Esophagus (tissue), 2 donors: Measurements from ENCODE around the gene PRR35. TPM values are rescaled to one million over a fixed set of nuclear protein-coding genes. Genes with fewer than 3 reads are reported as not detected.

ENCODE experiments used
- H3K27ac ChIP-seq, 2 donors: one replicate each; pipeline ENCODE4 v1.5.1; 2013; ENCODE audit warnings: low read depth in 2 of 2, mild to moderate bottlenecking in 2 of 2, inconsistent platforms in 1 of 2, low read length in 1 of 2, moderate library complexity in 1 of 2
- H3K27me3 ChIP-seq, 2 donors: one replicate each; pipeline ENCODE4 v1.6.1; 2013; ENCODE audit warnings: low read length in 2 of 2, control low read depth in 1 of 2, mild to moderate bottlenecking in 1 of 2; ENCODE audit not compliant: insufficient read depth in 2 of 2, control insufficient read depth in 1 of 2
- H3K36me3 ChIP-seq, 2 donors: one replicate each; pipeline ENCODE4 v1.6.1; 2013; ENCODE audit warnings: low read length in 1 of 2; ENCODE audit not compliant: control insufficient read depth in 2 of 2, insufficient read depth in 2 of 2
- H3K4me1 ChIP-seq, 2 donors: one replicate each; pipeline ENCODE4 v1.6.1; 2013; ENCODE audit warnings: low read length in 1 of 2; ENCODE audit not compliant: control insufficient read depth in 2 of 2, insufficient read depth in 2 of 2
- H3K4me3 ChIP-seq, 2 donors: one replicate each; pipeline ENCODE4 v1.5.1; 2013; ENCODE audit warnings: low read length in 2 of 2, mild to moderate bottlenecking in 2 of 2, low read depth in 1 of 2, moderate library complexity in 1 of 2
- H3K9me3 ChIP-seq, 2 donors: one replicate each; pipeline ENCODE4 v1.6.1; 2013; ENCODE audit warnings: mild to moderate bottlenecking in 2 of 2, low read depth in 1 of 2, low read length in 1 of 2, moderate library complexity in 1 of 2; ENCODE audit not compliant: control insufficient read depth in 2 of 2, insufficient read depth in 1 of 2
- WGBS, 2 donors: extraction: QIAGEN DNeasy Blood & Tissue Kit; methylation state at CpG; one replicate each; pipeline ENCODE4 v1.1.7; 2013; 5-methylcytosine and 5-hydroxymethylcytosine counted together
- polyA plus RNA-seq, 2 donors: library from polyadenylated mRNA; stranded (reverse); fragments of 200-250 nt; gene quantifications; one replicate each; pipeline ENCODE4 v1.2.3, GENCODE V29; 2013
- donor health status: healthy with polysubstance abuse.
- donor health status: Bipolar disorder and iron deficiency.

PRR35 gene
- polyA plus RNA-seq, 2 donors: 0.01 to 0.24 TPM

DNA sequence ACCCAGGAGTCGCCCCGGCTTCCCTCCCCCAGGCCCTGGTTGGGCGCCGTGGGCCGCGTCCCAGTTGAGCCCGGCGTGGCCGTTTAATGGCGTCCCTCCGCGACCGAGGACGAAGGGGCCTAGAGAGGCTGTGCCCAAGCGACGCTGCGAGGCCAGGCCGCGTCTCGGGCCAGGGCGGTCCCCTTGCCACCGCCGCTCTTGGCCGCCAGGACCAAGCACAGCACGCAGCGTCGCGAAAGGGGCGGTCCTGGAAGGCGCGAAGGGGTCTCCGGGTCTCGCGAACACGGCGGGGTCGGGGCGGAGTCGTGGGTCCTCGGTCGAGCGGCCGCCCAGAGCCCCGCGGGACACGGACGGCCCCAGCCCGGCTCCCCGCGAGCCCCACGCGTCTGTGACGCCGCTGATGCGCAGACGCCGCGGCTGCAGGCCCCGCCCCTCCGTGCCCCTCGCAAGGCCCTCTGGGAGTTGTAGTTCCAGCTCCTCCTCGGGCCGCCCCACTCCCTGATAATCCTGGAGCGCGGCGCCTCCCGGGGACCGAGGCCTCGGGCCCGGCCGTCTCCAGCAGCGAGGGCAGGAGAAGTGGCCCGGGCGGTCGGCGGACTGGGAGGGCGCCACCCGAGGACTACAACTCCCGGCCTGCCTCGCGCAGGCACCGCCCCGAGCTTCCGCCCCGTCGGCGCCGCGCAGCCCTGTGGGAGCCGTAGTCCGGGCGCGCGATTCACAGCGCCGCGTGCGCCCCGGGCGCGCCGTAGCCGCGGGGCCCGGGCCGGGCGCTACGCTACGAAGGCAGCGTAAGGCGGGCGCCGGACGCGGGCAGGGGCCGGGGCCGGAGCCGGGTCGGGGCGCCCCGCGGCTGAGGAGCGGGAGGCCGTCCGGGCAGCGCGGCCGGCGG is 32.9 kb upstream of the PRR35 start, which contains the start of gene CAPN15:
Gene CAPN15, plus strand, starts transcription at position 698 of the 889 bp plus-strand sequence. CDS start 19,127 bp downstream, outside the sequence.
- Histone ChIP-seq H3K27ac (peak within 1 kb of the TSS; percentile 96 to 99), H3K9me3 (no peaks in the 10 kb centered on the region), H3K27me3 (no peaks in the 10 kb centered on the region), H3K36me3 (no peaks in the 10 kb centered on the region), H3K4me1 (peaks cover 21 to 45% of the 10 kb centered on the region in 2 donors), H3K4me3 (peak within 1 kb of the TSS; percentile 75 to 93)
- 0% methylated on average over 77 to 129 of the region's 129 CpGs for WGBS, 2 donors

DNA sequence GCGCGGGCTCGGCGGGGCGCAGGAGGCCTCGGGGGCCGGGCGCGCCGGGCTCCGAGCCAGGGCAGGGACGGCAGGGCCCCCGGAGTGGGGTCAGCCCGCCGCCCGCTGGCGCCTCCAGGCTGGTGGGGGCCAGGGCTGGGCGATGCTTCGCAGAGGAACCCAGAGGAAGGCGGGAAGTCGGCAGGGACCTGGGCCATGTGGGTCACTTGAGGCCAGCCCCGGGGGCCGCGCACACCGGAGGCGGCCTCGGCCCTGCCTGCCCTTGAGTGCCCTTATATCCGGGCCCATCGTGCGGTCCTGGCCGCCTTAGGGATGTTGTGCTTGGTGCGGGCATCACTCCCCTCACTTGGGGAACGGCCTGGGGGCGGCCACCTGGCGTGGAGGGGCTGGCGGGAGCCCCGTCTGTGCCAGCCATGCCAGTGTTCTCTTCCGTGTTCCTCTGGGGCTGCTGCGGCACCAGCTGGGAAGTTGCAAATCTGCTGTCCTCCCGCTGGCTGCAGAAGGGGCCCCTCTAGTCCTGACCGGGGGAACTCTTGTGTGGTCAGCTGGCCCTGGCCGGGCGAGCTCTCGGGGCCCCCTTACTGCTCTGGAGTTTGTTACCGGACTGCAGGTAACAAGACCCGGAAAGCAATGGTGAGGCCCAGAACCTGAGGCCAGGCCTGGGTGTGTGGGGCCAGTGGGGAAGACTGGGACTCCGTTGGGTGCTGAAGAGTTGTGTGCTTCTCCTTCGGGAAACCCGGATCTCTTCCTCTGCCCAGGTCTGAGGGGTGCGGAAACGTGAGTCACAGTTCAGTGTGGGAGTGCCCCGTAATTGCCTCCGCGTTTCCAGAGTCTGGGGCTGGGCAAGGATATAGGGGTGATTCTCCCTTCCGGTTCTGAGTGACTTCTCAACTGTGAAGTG is 31.8 kb upstream of the PRR35 start:
- no peaks in the 10 kb centered on the region for H3K27me3 ChIP-seq
- no peaks in the 10 kb centered on the region for H3K9me3 ChIP-seq
- peak overlapping the region; percentile 96 to 99 for H3K27ac ChIP-seq
- H3K4me3 ChIP-seq: peak overlapping the region; percentile 75 to 84
- 1 to 3% methylated on average over 44 to 55 of the region's 55 CpGs for WGBS, 2 donors
- peaks cover 0 to 2% of the 10 kb centered on the region in 2 donors for H3K36me3 ChIP-seq
- peaks cover 21 to 45% of the 10 kb centered on the region in 2 donors for H3K4me1 ChIP-seq

DNA sequence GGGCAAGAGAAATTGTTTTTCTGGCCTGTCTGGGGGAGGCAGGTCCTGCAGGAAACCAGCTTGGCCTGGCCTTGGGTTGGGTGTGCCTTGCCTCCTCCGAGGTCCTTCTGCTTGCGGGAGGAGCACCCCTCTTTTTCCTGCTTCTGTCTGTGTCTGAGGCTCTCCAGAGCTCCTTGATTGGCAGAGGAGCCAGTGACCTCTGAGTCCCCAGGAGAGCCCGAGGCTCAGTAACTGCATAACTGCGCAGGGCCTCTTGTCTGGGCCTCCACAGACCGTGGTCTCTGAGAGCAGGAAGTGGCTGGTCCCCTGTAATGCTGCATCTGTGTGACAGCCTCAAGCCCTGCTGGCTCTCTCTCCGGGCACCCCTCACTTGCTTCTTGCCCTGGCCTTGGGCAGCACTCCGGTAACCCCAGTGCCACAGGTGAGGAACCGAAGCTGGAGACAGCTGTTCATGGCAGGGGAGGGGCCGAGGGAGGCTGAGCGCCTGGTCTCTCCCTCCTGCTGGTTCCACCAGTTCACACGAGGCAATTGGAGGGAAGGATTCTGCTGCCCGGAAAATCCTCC is 31.1 kb upstream of the PRR35 start:
- H3K4me3 ChIP-seq: peak overlapping the region; percentile 75 to 84
- no peaks in the 10 kb centered on the region for H3K27me3 ChIP-seq
- 34 to 42% methylated on average over 12 of the region's 12 CpGs for WGBS, 2 donors
- peaks cover 0 to 3% of the 10 kb centered on the region in 2 donors for H3K36me3 ChIP-seq
- H3K9me3 ChIP-seq: no peaks in the 10 kb centered on the region
- H3K27ac ChIP-seq: peak overlapping the region; percentile 96 to 99
- peaks cover 21 to 46% of the 10 kb centered on the region in 2 donors for H3K4me1 ChIP-seq

DNA sequence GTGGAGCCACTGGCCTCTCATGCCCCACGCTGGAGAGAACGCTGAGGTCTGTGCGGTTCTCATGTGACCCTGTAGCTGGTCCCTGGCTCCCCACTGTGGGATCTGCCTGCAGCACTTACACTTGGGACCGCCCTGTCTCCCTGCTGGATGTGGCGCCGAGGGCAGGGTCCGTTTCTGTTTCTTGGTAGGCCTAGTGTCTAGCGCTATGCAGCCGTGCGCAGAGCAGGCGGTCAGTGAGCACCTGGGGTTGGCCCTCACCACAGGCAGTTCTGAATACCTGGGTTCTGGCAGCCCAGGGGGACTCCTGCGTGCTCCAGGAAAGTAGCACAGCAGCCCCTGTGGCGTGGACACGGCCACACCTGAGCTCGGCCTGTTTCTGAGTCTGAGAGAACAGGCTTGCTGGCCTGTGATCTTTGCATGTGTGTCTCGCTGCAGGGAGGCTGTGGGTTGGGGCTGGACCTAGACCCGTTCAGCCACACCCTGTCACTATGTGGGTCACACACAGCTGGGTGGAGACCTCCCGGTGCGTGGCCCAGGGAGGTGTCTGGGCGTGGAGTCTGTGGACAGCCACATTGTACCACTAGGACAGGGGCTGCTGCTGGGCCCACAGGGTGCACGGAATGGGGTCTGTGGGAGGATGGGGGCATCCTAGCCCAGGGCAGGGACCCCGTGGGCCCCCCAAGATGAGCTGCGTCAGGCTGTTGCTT is 29.9 kb upstream of the PRR35 start:
- peaks cover 21 to 48% of the 10 kb centered on the region in 2 donors for H3K4me1 ChIP-seq
- WGBS, 2 donors: 76 to 86% methylated on average over 23 of the region's 23 CpGs
- no peaks in the 10 kb centered on the region for H3K27me3 ChIP-seq
- H3K36me3 ChIP-seq: peaks cover 0 to 5% of the 10 kb centered on the region in 2 donors
- peak overlapping the region in 1 of 2 donors; percentile 30 for H3K27ac ChIP-seq
- H3K9me3 ChIP-seq: no peaks in the 10 kb centered on the region
- peak overlapping the region in 1 of 2 donors; percentile 75 for H3K4me3 ChIP-seq

DNA sequence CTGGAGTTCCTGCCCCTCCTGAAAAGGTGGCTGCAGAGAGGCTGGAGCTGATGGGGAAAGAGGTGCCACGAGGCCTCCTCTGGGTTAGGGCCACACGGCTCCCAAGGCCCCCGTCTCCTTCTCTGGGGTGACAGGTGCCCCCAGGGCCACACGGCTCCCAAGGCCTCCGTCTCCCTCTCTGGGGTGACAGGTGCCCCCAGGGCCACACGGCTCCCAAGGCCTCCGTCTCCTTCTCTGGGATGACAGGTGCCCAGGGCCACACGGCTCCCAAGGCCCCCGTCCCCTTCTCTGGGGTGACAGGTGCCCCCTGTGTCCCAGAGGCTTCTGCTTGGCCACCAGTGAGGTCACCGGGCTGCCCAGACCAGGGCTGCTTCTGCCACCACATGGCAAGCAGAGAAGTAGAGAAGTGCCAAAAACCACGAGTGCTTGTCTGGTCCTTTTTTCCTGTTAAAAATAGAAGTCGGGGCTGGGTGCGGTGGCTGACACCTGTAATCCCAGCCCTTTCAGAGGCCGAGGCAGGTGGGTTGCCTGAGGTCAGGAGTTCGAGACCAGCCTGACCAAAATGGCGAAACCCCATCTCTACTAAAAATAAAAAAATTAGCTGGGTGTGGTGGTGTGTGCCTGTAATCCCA is 28.6 kb upstream of the PRR35 start:
- no peaks in the 10 kb centered on the region for H3K9me3 ChIP-seq
- peaks cover 0 to 12% of the 10 kb centered on the region in 2 donors for H3K36me3 ChIP-seq
- H3K27ac ChIP-seq: no peak overlapping the region
- no peaks in the 10 kb centered on the region for H3K27me3 ChIP-seq
- H3K4me1 ChIP-seq: peaks cover 17 to 44% of the 10 kb centered on the region in 2 donors
- WGBS, 2 donors: 86 to 90% methylated on average over 15 to 16 of the region's 16 CpGs
- no peak overlapping the region for H3K4me3 ChIP-seq

DNA sequence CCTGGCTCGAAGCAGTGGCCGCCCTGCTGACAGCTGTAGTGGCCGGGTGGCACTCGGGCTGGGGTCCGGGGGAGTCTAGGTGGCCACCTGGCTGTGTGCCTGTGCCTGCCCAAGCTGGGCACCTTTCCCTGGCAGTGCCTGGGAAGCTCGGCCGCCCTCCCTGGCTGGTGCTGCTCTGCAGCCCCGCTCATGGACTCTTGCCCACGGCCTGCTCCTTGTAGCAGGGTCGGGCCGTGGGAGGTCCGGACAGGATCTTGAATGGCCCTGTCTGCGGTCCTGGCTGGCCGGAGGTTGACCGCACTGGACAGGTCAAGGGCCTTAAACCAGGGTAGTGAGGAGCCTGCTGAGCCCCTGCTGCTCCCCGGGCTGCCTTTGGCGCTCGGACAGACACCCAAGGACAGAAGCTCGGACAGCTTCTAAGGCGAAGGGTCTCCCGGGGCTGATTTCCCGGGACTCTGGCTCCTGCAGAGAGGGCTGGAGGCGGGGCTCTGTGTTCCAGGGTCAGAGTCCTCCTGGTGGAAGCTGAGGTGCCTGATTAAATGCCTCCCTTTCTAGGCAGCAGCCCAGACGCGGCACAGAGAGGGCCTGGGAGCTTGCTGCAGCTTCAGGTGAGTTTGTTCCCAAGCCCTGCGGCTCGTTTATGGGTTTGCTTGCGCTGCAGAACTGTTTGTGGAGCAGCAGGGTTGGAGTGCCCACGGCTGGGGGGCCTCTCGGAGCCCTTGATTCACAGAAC is 26.6 kb upstream of the PRR35 start:
- peaks cover 0 to 25% of the 10 kb centered on the region in 2 donors for H3K36me3 ChIP-seq
- H3K27me3 ChIP-seq: no peaks in the 10 kb centered on the region
- no peak overlapping the region for H3K27ac ChIP-seq
- H3K4me3 ChIP-seq: no peak overlapping the region
- 72 to 86% methylated on average over 30 of the region's 30 CpGs for WGBS, 2 donors
- H3K4me1 ChIP-seq: peaks cover 17 to 48% of the 10 kb centered on the region in 2 donors
- H3K9me3 ChIP-seq: no peaks in the 10 kb centered on the region

DNA sequence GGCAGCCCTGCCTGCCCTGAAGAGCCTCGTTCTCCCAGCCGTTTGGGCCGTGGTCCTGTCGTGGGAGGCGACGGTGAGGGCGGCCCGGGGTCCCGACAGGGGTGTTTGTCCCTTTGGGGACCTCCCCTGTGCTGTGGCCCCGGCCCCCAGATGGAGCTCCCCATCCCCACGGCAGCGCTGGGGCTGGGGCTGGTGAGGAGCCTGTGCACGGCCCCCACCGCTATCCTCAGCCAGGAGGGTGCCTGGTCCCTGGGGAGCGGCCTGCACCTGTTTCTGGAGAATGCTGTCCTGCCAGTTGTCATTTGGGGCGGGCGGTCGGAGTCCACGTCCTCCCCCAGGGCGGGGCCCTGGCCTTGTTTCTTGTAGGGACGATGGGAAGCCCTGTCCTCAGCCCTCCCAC is 26.1 kb upstream of the PRR35 start:
- peak overlapping the region in 1 of 2 donors; percentile 26 for H3K27ac ChIP-seq
- no peaks in the 10 kb centered on the region for H3K27me3 ChIP-seq
- no peaks in the 10 kb centered on the region for H3K9me3 ChIP-seq
- H3K4me3 ChIP-seq: no peak overlapping the region
- H3K4me1 ChIP-seq: peaks cover 16 to 42% of the 10 kb centered on the region in 2 donors
- 64 to 78% methylated on average over 21 of the region's 21 CpGs for WGBS, 2 donors
- H3K36me3 ChIP-seq: peaks cover 0 to 27% of the 10 kb centered on the region in 2 donors

DNA sequence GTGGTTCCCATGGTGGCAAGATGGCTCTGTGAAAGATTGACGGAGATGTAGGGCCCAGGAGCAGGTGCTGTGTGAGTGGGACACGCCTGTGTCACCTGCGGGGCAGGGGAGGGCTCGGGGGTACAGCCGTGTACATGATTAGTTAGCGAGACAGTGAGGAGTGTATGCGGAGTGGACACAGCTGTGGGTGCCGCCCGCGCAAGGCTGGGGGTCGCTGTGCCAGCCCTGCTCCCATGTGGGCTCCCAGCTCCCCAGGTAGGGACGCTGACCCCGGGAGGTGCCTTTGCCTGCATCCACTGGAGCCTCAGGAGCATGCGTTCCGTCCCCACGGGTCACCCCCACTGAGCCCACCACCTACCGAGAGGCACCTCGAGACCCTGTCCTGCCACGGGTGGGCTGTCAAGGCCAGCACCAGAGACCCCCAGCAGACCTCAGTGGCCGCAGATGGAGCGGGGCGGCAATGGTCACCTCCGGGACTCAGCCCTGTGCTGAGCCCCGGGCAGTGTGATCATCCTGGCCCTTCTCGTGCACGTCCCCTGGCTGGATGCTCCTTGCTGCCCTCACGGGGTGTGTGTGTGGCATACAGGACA is 25.2 kb upstream of the PRR35 start:
- 82 to 90% methylated on average over 27 of the region's 27 CpGs for WGBS, 2 donors
- Histone ChIP-seq H3K27ac (peak overlapping the region; percentile 32 to 62), H3K27me3 (no peaks in the 10 kb centered on the region), H3K36me3 (peaks cover 0 to 31% of the 10 kb centered on the region in 2 donors), H3K4me1 (peaks cover 8 to 34% of the 10 kb centered on the region in 2 donors), H3K4me3 (no peak overlapping the region), H3K9me3 (no peaks in the 10 kb centered on the region)
